GM12873 (cell line): ENCODE measurements around the gene OMP.

Source experiments
- TF ChIP-seq, protein P1 (sequence below): IDR thresholded peaks from 2 replicates; pipeline ENCODE4 v1.5.1; 2012; ENCODE audit warnings: low read depth, mild to moderate bottlenecking, moderate library complexity, low read length, control low read depth; ENCODE audit not compliant: insufficient read depth; ENCODE audit errors: missing control alignments

Gene OMP

DNA sequence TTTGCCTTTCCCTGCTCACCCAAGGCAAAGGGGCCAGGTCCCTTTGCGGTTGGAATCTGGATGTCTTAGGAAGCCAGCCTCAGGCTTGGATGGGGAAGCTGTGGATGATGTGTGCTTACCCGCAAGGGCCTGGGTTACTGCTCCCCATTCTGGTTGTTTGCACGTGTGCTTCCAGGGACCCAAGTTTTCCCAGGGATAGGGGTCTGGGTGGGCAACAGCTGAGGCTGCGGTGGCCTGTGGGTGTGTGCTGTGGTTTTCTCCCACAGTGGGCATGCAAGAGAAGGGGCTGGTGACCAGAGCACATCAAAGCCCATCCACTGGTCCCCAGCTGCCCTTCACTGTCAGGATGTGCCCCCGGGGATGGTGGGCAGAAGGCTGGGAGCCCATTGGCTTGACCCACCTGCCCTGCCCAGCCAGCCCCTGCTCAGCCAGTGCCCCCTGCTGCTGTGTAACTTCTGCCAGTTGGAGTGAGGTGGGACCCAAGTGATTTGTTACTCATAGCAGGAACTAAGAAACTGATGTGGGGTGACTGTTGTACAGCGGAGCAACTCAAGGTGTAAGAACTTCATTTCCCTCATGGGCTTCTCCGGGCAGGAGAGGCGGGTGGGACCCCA, 32.6 kb upstream of the OMP start:
- TF ChIP-seq, protein P1, sequence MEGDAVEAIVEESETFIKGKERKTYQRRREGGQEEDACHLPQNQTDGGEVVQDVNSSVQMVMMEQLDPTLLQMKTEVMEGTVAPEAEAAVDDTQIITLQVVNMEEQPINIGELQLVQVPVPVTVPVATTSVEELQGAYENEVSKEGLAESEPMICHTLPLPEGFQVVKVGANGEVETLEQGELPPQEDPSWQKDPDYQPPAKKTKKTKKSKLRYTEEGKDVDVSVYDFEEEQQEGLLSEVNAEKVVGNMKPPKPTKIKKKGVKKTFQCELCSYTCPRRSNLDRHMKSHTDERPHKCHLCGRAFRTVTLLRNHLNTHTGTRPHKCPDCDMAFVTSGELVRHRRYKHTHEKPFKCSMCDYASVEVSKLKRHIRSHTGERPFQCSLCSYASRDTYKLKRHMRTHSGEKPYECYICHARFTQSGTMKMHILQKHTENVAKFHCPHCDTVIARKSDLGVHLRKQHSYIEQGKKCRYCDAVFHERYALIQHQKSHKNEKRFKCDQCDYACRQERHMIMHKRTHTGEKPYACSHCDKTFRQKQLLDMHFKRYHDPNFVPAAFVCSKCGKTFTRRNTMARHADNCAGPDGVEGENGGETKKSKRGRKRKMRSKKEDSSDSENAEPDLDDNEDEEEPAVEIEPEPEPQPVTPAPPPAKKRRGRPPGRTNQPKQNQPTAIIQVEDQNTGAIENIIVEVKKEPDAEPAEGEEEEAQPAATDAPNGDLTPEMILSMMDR, result no peak

DNA sequence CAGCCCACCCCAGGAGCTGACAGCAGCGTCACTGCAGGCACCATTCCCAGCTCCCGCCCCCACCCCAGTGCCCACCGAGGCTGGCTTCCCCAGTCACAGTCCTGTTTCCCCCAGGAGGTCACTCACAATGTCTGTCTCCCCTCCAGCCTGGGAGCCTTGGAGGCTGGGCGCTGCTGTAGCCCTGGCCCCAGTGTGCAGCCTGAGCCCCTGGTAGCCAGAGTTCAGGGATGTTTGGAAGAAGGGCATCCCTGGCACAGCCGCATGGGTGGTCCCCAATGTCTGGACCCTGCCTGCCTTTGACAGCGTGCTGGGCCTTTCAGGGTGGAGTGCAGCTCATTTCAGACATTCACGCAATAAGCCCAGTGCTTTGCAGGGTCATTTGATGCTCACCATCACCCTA, 31.6 kb upstream of the OMP start:
- TF ChIP-seq, protein P1, result no peak

DNA sequence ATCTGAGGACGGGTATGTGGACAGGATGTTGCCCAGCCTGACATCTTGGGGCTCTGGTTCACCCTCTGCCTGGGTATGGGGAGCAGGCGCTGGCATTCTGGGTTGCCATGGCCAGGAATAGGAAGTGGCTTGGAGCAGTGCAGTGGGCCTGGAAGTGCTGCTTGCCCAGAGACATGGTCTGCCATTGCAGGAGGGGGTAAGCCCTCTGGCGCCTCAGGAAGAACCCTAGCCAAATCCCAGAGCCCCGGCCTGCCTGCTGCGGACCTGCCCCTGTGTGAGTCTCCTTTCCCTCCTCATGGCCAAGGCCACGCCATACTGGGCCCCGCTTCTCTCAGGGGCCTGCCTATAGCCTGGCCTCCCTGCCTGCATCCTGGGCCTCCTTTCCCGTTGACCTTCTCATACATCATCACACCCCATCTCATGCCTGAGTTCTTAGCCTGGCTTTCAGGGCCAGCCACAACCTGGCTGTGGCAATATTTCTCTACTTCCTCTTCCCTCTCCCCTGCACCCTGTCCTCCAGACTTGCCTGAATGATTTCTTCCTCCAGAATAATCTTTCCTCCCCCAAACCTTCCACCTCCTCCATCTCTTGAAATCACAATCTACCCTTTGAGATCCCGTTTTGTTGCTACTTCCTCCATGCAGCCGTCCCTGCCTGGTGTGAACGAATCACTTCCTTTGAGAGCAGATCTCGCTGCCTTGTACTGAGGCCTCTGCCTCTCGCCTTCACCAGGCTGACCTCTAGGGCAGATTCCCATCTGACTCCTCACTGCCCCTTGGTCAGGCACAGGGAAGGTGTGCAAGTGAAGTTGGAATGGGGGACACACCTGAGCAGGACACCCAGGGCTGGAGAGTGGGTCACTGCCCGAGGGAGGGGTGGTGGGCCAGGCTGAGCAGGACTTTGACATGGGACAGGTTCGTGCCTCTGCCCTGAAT, 30.7 kb upstream of the OMP start:
- TF ChIP-seq, protein P1, result no peak

DNA sequence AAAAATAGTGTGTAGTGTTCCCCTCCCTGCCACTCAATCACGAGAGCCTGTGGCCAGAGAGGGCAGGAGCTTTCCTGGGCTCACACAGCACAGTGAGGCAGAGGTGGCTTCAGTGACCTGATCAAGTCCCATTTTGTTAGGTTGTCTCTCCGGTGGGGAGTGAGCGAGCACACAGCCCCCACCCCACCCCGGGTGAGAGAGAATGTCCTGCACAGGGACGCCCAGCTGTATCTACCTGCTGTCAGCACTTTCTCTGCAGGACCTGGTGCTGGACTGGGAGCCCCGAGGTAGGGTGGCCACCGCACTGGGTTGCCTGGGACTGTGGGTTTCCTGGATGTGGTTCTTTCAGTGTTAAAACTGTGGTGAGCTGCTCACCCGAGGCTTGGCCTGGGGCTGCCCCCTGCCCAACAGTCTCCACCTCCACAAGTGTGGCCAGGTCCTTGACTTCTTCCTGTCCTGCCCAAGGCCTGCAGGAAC, 29.8 kb upstream of the OMP start:
- TF ChIP-seq, protein P1, result no peak

DNA sequence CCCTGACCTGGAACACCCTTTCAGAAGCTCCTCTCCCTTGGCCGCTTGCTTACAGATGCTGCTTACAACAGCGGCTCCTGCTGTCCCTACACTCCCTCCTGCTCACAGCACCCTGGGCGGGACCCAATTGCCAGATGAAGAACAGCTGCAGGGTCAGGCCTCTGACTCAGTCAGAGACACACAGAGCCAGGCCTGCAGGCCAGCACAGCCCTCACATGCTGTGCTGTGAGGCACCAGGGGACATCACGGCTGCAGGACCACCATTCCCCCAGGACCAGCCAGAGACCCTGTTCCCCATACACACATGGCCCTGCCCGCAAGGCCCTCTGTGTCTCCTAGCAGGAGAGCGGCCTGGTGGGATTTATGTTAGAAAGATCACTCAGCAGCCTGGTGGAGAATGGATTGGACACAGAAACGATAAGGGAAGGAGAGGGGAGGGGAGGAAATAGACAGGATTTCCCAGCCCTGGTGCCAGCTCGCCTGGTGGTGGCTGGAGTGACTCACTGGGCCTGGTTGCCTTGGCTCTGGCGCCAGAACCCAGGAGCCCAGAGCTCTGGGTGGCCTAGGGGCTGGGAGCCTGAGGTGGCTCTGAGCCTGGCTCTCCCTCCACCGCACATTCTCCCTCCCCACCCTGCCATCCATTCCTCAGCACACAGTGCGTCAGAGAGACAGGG, 29.2 kb upstream of the OMP start:
- TF ChIP-seq, protein P1, result no peak

DNA sequence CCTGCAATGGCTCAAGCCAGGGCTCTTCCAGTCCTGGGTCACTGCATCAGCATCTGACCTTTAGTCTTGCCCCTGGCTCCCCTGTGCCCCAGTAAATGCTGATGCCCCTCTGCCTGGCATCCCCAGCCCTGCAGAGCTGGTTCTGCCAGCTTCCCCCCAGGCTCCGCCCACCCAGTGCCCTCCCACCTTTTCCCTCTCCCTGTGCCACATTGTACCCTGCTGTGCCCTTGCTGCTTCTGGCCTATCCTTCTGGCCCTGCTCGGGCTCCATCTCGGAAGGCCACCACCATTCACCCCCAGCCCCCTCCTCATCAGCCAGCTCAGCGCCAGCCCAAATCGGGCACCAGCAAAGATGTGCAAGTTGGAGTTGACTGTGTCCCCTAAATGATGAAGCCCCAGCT, 28.4 kb upstream of the OMP start:
- TF ChIP-seq, protein P1, result no peak

DNA sequence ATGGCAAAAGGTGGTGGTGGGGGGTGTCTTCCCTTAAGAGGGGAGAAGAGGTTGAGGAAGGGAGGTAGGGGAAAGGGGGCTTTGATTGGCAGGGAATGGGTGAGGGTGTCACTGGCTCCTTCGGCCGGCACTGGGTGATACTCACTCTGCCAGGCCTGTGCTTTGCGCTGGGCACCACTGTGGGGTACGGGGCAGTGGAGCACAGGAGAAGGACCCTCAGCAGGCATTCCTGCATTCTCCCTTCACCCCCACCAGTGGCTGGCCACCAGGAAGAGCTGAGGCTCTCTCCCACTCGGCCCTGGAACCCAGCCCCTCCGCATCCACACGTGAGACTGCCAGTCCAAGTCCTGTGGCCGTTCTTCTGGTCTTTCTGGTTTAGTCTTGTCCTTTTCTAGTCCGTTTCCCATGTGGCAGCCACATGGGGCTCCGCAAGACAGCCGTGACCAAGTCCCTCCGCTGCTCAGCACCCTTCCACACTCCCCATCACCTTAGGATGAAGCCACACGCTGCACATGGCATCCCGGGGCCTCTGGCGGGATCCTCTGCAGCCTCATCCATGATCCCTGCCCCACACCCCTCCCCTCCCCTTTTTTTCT, 27.9 kb upstream of the OMP start:
- TF ChIP-seq, protein P1, result no peak
